Subcutaneous abdominal adipose tissue (tissue), 5 donors: ENCODE measurements around the gene CNDP1.

Source experiments
- H3K27ac ChIP-seq: one replicate; pipeline ENCODE4 v1.7.0; 2013; ENCODE audit warnings: low read depth, mild to moderate bottlenecking, inconsistent platforms, low read length, moderate library complexity
- H3K27me3 ChIP-seq, 5 donors: one replicate each; pipeline ENCODE4 v1.7.0; 2013; ENCODE audit warnings: low read length in 5 of 5, inconsistent platforms in 1 of 5; ENCODE audit not compliant: control insufficient read depth in 5 of 5, insufficient read depth in 4 of 5
- H3K36me3 ChIP-seq, 5 donors: one replicate each; pipeline ENCODE4 v1.7.0; 2013; ENCODE audit warnings: low read length in 5 of 5; ENCODE audit not compliant: control insufficient read depth in 5 of 5, insufficient read depth in 5 of 5
- H3K4me1 ChIP-seq, 5 donors: one replicate each; pipeline ENCODE4 v1.7.0; 2013; ENCODE audit warnings: low read length in 5 of 5, mild to moderate bottlenecking in 3 of 5, moderate library complexity in 1 of 5; ENCODE audit not compliant: control insufficient read depth in 5 of 5, insufficient read depth in 5 of 5
- H3K4me3 ChIP-seq, 5 donors: one replicate each; pipeline ENCODE4 v1.7.0; 2013; ENCODE audit warnings: low read length in 5 of 5, low read depth in 1 of 5
- H3K9ac ChIP-seq, 5 donors: one replicate each; pipeline ENCODE4 v1.7.0; 2013; ENCODE audit warnings: low read length in 5 of 5, mild to moderate bottlenecking in 4 of 5, moderate library complexity in 3 of 5
- H3K9me3 ChIP-seq, 5 donors: one replicate each; pipeline ENCODE4 v1.7.0; 2013; ENCODE audit warnings: low read length in 5 of 5; ENCODE audit not compliant: control insufficient read depth in 5 of 5
- donor health status: healthy.
- donor health status: healthy.
- donor health status: healthy.
- donor health status: healthy.
- donor health status: healthy.

CNDP1 gene

GRCh38 chr18:74534150-74534969 is at the start of gene CNDP1:
CNDP1 (plus strand) TSS chr18:74534500; CDS start chr18:74534668, 168 bp downstream.
- no peaks in the 10 kb centered on the region for H3K4me1 ChIP-seq
- H3K27ac ChIP-seq = no peak within 1 kb of the TSS
- H3K36me3 ChIP-seq = no peaks in the 10 kb centered on the region
- H3K9me3 ChIP-seq = no peaks in the 10 kb centered on the region
- H3K9ac ChIP-seq = no peak within 1 kb of the TSS
- peaks cover 0 to 3% (median 0%) of the 10 kb centered on the region in 5 donors for H3K27me3 ChIP-seq
- H3K4me3 ChIP-seq = no peak within 1 kb of the TSS

GRCh38 chr18:74486119-74486849 is 48.0 kb upstream of the CNDP1 start:
- H3K27me3 ChIP-seq = peaks cover 0 to 5% (median 0%) of the 10 kb centered on the region in 5 donors
- H3K36me3 ChIP-seq = no peaks in the 10 kb centered on the region
- peaks cover 0 to 12% (median 9%) of the 10 kb centered on the region in 5 donors for H3K4me1 ChIP-seq
- H3K9me3 ChIP-seq = no peaks in the 10 kb centered on the region
- no peak overlapping the region for H3K27ac ChIP-seq
- no peak overlapping the region for H3K9ac ChIP-seq
- no peak overlapping the region for H3K4me3 ChIP-seq

GRCh38 chr18:74488354-74488753 is 45.9 kb upstream of the CNDP1 start:
- Histone ChIP-seq H3K9ac (no peak overlapping the region), H3K4me3 (no peak overlapping the region), H3K36me3 (no peaks in the 10 kb centered on the region), H3K9me3 (peaks cover 0 to 8% (median 0%) of the 10 kb centered on the region in 5 donors), H3K4me1 (peaks cover 0 to 12% (median 9%) of the 10 kb centered on the region in 5 donors), H3K27ac (no peak overlapping the region), H3K27me3 (peaks cover 0 to 5% (median 0%) of the 10 kb centered on the region in 5 donors)

GRCh38 chr18:74488864-74489263 is 45.4 kb upstream of the CNDP1 start:
- Histone ChIP-seq H3K9me3 (peaks cover 0 to 8% (median 0%) of the 10 kb centered on the region in 5 donors), H3K9ac (no peak overlapping the region), H3K27ac (no peak overlapping the region), H3K4me3 (no peak overlapping the region), H3K4me1 (peaks cover 0 to 12% (median 9%) of the 10 kb centered on the region in 5 donors), H3K36me3 (no peaks in the 10 kb centered on the region), H3K27me3 (peaks cover 0 to 5% (median 0%) of the 10 kb centered on the region in 5 donors)

- peaks cover 0 to 5% (median 0%) of the 10 kb centered on the region in 5 donors for H3K27me3 ChIP-seq
Observed at GRCh38 chr18:74489676-74490075, 44.6 kb upstream of the CNDP1 start.

GRCh38 chr18:74492259-74492658 is 42.0 kb upstream of the CNDP1 start:
- H3K27me3 ChIP-seq = peaks cover 0 to 5% (median 0%) of the 10 kb centered on the region in 5 donors
- H3K4me3 ChIP-seq = no peak overlapping the region
- H3K27ac ChIP-seq = no peak overlapping the region
- no peaks in the 10 kb centered on the region for H3K36me3 ChIP-seq
- peaks cover 0 to 8% (median 0%) of the 10 kb centered on the region in 5 donors for H3K9me3 ChIP-seq
- peaks cover under 1 to 15% (median 13%) of the 10 kb centered on the region in 5 donors for H3K4me1 ChIP-seq
- H3K9ac ChIP-seq = no peak overlapping the region

More at GRCh38 chr18:74489676-74490075, 44.6 kb upstream of the CNDP1 start:
- Histone ChIP-seq H3K27ac (no peak overlapping the region), H3K9me3 (peaks cover 0 to 8% (median 0%) of the 10 kb centered on the region in 5 donors), H3K4me3 (no peak overlapping the region), H3K4me1 (peaks cover 0 to 9% (median 6%) of the 10 kb centered on the region in 5 donors), H3K9ac (no peak overlapping the region), H3K36me3 (no peaks in the 10 kb centered on the region)

- H3K9me3 ChIP-seq = peaks cover 0 to 8% (median 0%) of the 10 kb centered on the region in 5 donors
- no peak overlapping the region for H3K27ac ChIP-seq
- H3K36me3 ChIP-seq = no peaks in the 10 kb centered on the region
- H3K4me3 ChIP-seq = no peak overlapping the region
- no peak overlapping the region for H3K9ac ChIP-seq
- H3K27me3 ChIP-seq = peaks cover 0 to 5% (median 0%) of the 10 kb centered on the region in 5 donors
- H3K4me1 ChIP-seq = peaks cover 3 to 27% (median 22%) of the 10 kb centered on the region in 5 donors
Observed at GRCh38 chr18:74493689-74494088, 40.6 kb upstream of the CNDP1 start.

- Histone ChIP-seq H3K27ac (no peak overlapping the region), H3K9me3 (peaks cover 0 to 8% (median 0%) of the 10 kb centered on the region in 5 donors), H3K36me3 (no peaks in the 10 kb centered on the region), H3K4me1 (peaks cover 6 to 35% (median 30%) of the 10 kb centered on the region in 5 donors), H3K27me3 (no peaks in the 10 kb centered on the region), H3K4me3 (no peak overlapping the region), H3K9ac (no peak overlapping the region)
Observed at GRCh38 chr18:74494514-74494913, 39.8 kb upstream of the CNDP1 start.

GRCh38 chr18:74495581-74496507 is 38.5 kb upstream of the CNDP1 start, which contains the start of gene CNDP2:
CNDP2 (plus strand) TSS chr18:74496363; CDS start chr18:74499974, 3,611 bp downstream.
- H3K27ac ChIP-seq = peak within 1 kb of the TSS; percentile 88
- H3K4me3 ChIP-seq = peak within 1 kb of the TSS; percentile 75 to 90 (median 83)
- H3K27me3 ChIP-seq = no peaks in the 10 kb centered on the region
- peaks cover 7 to 40% (median 35%) of the 10 kb centered on the region in 5 donors for H3K4me1 ChIP-seq
- peaks cover 0 to 8% (median 0%) of the 10 kb centered on the region in 5 donors for H3K9me3 ChIP-seq
- H3K36me3 ChIP-seq = no peaks in the 10 kb centered on the region
- H3K9ac ChIP-seq = peak within 1 kb of the TSS in 4 of 5 donors; percentile 83 to 97 (median 91)
